ACHN (cell line): ENCODE results near the gene NKRF.
A peak's percentile ranks its signal among the peaks of the same experiment; 100 is the strongest.

Experiments
- DNase-seq: peaks from one replicate; pipeline ENCODE4 v3.0.0-alpha.2; 2015
- in situ Hi-C: cut with HindIII; loops from 2 replicates; pipeline ENCODE4 v1.10.0; 2017; ENCODE audit warnings: low sequenced_read_pairs, low pct_ligation_motif_present, low pct_unique_long_range_greater_than_20kb

Gene NKRF

GRCh38 chrX:119622356-119623232 is 16.4 kb upstream of the NKRF start:
- in situ Hi-C loops, result no loop called here
- DNase-seq, result no peak

DNA sequence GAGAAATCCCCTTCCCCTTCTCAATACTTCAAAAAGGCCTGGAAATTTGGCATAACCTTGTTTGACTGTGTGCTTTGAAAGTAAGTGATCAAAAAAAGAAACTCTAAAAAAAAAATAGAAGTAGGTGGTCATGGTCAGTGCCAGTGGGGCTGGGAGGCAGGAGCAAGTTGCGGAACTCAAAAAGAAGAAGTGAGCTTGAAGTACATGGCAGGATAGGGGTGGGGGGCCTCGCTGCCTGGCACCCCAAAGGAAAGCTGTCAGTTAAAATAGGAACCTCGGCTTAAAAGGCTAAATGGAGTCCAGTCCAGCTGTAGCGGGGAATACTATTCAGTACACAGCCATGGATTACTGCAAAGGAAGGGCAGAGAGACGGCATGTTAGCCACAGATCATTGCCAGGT is 12.2 kb upstream of the NKRF start:
- DNase-seq, result no peak
- in situ Hi-C loops, result no loop called here

DNA sequence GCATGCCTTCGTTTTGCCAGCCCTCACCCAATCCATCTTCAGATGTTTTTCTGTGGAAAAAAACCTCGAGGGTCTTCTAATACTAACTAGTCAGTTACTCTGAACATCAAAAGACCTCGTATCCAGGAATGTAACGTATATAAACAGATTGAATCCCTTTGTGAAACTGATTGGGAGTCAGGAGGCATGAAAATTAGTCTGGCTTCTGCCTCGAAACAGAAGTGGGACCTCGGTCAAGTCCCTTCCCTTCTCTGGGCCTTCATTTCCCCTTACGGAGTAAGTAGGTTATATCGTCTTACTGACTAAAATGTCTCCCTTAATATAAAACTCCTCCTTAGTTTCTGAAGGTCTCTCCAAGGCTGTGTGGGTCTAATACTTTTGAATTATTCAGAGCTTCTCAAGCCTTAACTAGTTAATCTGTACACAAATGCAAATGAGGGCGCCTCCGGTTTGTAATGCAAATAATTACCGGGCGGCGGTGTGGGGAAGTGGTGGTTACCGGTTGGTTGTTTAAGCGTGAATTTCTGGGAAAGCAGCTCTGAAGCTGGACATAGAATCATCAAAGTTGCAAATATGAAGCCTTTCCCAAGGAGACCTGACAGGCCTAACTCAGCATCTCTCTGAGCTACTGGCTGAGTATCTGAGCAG is 11.4 kb upstream of the NKRF start:
- no peak for DNase-seq
- in situ Hi-C loops, result no loop called here

DNA sequence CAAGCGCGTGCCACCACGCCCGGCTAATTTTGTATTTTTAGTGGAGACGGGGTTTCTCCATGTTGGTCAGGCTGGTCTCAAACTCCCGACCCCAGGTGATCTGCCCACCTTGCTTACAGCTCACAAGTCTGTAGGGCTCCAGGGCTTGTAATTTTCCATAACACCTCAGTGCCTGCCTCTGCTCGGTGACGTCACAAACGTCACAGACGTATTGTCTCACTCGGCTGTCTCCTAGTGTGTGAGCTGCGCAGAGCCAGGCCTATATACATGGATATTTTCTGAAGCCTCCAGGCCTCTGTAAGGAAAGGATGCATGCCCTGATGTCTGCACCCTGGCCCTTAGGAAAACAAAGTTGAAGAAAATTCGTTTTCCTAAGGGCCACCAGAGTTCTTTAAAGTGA is 8.6 kb upstream of the NKRF start:
- in situ Hi-C loops, result no loop called here
- DNase-seq, result no peak

GRCh38 chrX:119607018-119607389 is 780 bp upstream of the NKRF start:
- in situ Hi-C loops, result no loop called here
- DNase-seq, result no peak

DNA sequence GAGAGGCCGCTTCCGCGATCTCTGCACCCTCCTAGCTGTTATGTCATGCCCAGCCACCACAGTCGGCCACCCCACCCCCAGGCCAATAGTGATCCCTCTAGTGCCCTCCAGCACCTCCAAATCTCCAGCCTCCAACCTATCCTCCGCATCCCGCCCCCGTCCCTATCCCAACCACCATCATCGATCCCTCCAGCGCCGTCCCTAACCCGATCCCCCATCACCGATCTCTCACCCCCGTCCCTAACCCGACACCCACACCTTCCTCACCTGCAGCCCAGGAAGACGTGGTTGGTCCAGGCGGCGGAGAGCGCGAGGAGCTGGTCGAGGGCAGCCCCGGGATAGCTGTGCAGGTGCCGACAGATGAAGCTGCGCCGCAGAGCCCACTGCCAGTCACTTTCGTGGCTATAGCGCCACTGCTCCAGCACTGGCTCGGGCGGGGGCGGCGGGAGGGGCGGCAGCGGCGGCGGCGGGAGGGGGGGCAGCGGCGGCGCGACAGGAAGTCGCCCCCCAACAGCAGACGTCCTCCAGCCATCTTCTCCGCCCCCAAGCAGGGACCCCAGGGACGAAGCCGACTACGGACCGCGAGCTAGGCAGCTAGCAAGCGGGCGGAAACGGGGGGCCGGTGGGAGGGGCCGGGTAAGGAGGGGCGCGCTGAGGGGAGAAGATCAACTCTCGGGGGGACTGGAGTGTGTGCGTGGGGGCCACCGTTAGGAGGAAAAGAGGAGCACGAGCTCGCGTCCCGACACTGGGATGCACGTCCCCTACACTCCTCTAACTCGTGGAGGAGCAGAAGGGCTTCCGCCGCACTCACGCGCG is 552 bp downstream of the NKRF start:
- in situ Hi-C loops, result no loop called here
- DNase-seq, result peak; percentile 11

DNA sequence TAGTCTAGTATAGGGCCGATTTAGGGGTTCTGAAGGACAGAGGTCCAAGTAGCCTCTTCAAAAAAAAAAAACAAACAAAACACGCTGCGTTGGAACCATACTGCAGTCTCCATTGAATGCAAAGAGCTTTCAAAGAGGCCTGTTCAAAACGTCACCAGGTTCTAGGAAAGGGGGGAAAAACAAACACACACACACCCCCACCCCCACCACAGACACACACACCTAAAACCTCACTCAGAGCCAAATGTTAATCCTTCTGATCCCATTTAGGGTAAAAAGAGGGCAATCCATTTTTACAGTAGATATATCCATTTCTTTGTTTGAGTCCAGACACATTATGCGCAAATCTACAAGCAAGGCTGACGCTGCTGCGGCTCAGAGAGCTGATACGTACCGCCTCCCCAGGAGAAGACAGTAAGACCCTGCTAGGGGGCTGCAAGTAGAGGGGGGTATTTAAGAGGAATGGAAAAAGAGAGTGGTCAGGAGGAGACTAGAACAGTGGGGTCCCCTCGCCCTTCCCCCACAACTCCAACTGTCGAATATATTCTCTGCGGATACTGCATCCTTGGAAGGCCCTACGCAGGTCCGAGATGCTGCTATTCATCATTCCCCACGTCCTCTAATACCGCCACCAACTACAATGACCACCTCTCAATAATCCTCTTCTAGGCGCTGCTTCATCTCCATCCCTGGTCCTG is 1.3 kb downstream of the NKRF start:
- in situ Hi-C loops, result no loop called here
- DNase-seq, result no peak

- in situ Hi-C loops, result no loop called here
- no peak for DNase-seq
These were observed 3.4 kb downstream of the NKRF start for GRCh38 chrX:119602701-119603255.

GRCh38 chrX:119589810-119590209 is 16.4 kb downstream of the NKRF start:
- in situ Hi-C loops, result no loop called here
- DNase-seq, result no peak

DNA sequence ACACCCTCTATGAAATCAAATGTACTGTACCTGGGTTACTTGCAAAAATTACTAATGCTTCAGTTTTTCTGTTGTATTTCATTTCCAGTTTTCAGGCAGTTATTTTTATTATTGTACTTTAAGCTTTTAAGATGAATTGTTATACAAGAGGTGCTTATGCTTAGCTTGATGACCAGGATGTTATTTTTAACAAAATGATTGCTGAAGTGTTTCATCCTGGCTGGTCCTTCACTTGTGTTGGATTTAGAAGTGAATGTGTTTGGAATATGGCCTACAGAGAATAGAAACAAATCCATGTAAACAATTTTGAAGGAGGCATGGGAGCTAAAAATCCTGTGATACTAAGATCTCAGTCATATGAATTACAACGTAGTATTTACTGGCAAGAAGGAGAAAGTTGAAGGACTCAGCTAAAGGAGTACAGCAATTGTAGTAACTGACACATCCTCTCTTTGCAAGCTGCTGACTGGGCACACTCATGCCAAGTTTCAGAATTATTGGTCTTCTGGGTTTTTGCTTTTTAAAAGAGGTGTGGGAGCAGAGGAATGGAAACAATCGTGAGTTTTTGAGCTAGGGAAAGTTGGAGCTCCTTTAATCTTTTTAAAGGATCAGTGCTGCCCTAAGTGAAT is 22.7 kb downstream of the NKRF start:
- no peak for DNase-seq
- in situ Hi-C loops, result no loop called here

- DNase-seq, result no peak
- in situ Hi-C loops, result no loop called here
These were observed 26.8 kb downstream of the NKRF start for GRCh38 chrX:119579414-119579813.

DNA sequence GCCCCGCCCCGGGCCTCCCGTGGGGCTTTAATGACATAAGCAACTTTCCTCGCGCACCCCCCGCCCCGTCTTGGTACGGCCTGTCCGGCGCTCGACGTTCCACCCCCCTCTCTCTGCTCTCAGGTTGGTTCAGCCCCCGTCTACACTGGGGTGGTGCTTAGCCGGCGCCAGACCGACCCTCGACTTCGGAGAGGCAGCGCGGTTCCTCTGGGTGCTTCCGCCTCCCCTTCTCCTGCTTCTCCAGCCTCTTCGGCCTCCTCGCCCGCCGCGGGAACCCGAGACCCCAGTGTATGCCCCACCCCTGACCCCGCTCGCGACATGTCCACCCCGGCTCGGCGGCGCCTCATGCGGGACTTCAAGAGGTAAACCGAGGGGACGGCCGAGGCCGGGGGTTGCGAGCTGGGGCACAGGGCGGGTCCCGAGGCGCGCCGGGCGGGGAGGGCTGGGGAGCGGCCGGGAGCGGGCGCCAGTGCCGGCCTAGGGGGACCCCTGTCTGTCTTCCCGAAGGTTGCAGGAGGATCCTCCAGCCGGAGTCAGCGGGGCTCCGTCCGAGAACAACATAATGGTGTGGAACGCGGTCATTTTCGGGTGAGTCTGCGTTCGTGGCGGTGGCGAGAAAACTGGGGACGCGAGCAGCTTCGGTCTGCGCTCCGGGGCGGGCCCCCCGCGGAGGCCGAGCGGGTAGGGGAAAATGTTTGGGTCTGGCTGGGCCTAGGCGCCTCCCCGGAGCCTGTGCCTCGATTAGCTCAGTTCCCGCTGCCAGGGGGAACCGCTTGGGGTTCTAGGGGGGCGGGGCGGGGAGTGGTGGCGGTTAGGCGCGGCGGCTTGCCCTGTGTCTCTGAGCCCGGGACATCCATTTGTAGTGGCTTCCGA is 31.6 kb downstream of the NKRF start, which contains the start of gene UBE2A:
Gene UBE2A, plus strand, starts transcription at position 170 of the 873 bp plus-strand sequence. Its CDS starts 149 bp downstream, at position 319.
- DNase-seq, result peak; percentile 82
- in situ Hi-C loops, result no loop called here

- DNase-seq, result peak; percentile 52
- in situ Hi-C loops, result no loop called here
These were observed 32.3 kb downstream of the NKRF start for GRCh38 chrX:119573840-119574393.

- in situ Hi-C loops, result no loop called here
- DNase-seq, result no peak
These were observed 33.0 kb downstream of the NKRF start for GRCh38 chrX:119573222-119573621.

DNA sequence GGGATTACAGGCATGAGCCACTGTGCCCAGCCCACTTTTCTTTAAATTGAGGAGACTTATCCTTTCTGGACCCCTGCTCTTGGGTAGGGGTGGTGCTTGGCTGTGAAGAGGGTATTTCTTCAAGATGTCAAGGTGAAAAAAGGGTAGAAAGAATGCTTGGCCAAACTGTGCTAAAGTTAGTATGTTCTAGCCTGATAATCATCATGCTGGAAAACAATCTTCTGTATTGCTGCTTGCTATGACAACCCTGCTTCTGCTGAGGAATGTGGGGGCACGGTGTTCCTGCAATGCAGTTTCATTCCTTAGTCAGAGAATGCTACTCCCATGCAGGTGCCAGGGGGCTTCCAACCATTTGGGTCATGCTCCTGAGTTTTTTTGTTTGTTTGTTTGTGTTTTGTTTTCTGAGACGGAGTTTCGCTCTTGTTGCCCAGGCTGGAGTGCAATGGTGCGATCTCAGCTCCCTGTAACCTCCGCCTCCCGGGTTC is 35.8 kb downstream of the NKRF start:
- in situ Hi-C loops, result no loop called here
- DNase-seq, result no peak

- peak; percentile 83 for DNase-seq
- in situ Hi-C loops, result no loop called here
These were observed 41.0 kb downstream of the NKRF start, which contains the start of gene STEEP1 for GRCh38 chrX:119565107-119565663. TSS of gene STEEP1 (minus strand) at chrX:119565409. CDS start at chrX:119565355, 54 bp downstream.
